Tibial artery (tissue), 4 donors: Measurements from ENCODE around the gene MRPS33.
A peak's percentile ranks its signal among the peaks of the same experiment; 100 is the strongest.

Source experiments
- DNase-seq, 2 donors: peaks; one replicate each; pipeline ENCODE4 v3.0.0-alpha.2; 2019
- H3K27ac ChIP-seq, 2 donors: fragments of 200-600 bp; sonication (generic) in 1 of 2; 1 replicate in 1 of 2; 2 replicates in 1 of 2; pipeline ENCODE4 v1.5.1; 2018 to 2019; ENCODE audit warnings: mild to moderate bottlenecking in 1 of 2
- H3K27me3 ChIP-seq, 2 donors: fragments of 200-600 bp; sonication (generic) in 1 of 2; one replicate each; pipeline versions ENCODE4 v1.5.1 to v1.6.0; 2016 to 2019
- H3K36me3 ChIP-seq, 3 donors: fragments of 200-600 bp; sonication (generic) in 2 of 3; one replicate each; pipeline ENCODE4 v1.5.1; 2016 to 2019; ENCODE audit warnings: mild to moderate bottlenecking in 2 of 3
- H3K4me1 ChIP-seq, 4 donors: fragments of 200-600 bp; sonication (generic) in 2 of 4; 1 replicate in 3 of 4; 2 replicates in 1 of 4; pipeline ENCODE4 v1.5.1; 2016 to 2019
- H3K4me3 ChIP-seq, 2 donors: fragments of 200-600 bp; sonication (generic) in 1 of 2; 1 replicate in 1 of 2; 2 replicates in 1 of 2; pipeline ENCODE4 v1.5.1; 2018 to 2019; ENCODE audit warnings: mild to moderate bottlenecking in 2 of 2
- H3K9me3 ChIP-seq, 3 donors: fragments of 200-600 bp; sonication (generic) in 1 of 3; one replicate each; pipeline ENCODE4 v1.5.1; 2016 to 2019
- CTCF ChIP-seq, 2 experiments: fragments of 200-600 bp in 1 of 2; fragments of 450-650 bp in 1 of 2; IDR thresholded peaks; one replicate each; pipeline ENCODE4 v1.5.1; 2017 to 2019; ENCODE audit warnings: antibody characterized with exemption in 2 of 2, mild to moderate bottlenecking in 1 of 2, moderate library complexity in 1 of 2
- intact Hi-C: fragments of 100-400 bp; cut with DNase I; formaldehyde crosslinking; loops from one replicate; pipeline ENCODE4 v1.15.0; 2023; ENCODE audit warnings: low total_unique reads

Gene MRPS33

DNA sequence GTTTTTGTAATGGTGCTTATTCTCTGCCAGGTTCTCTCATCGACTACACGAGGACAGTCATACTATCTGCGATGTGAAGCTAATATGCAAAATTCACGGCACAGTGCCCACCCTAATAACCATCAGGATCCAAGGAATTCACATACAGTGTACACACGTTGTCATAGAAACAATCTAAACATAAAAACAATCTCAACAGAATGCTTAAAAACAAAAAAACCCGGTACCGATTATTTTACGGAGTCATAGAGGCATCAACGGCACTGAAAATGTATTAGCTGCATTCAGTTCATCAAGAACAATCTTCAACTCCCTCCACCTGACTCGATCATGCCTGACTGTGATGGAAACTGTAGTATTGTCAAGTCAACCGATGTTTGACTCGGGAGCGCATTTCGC, 628 bp downstream of the MRPS33 start:
- H3K27me3 ChIP-seq, result no peaks in the 10 kb centered on the region
- intact Hi-C loops, result loop anchor here (5.0 to 10.0 kb wide), 3 partner anchors 89 to 342 kb away; partner anchors contain the start of genes ADCK2 and BRAF
- no peak for TF ChIP-seq CTCF (IDR thresholded peaks at IDR 0.05)
- H3K4me3 ChIP-seq, result peak overlapping the region; percentile 60 to 68
- DNase-seq, result no peak
- peaks cover 0 to 5% (median 0%) of the 10 kb centered on the region in 3 donors for H3K9me3 ChIP-seq
- peaks cover 0 to 13% (median 7%) of the 10 kb centered on the region in 4 donors for H3K4me1 ChIP-seq
- H3K36me3 ChIP-seq, result peaks cover 0 to 14% (median 0%) of the 10 kb centered on the region in 3 donors
- peak overlapping the region; percentile 76 to 83 for H3K27ac ChIP-seq

- Histone ChIP-seq H3K27me3 (no peaks in the 10 kb centered on the region), H3K9me3 (peaks cover 0 to 5% (median 0%) of the 10 kb centered on the region in 3 donors), H3K4me3 (no peak overlapping the region), H3K4me1 (peaks cover 0 to 13% (median 7%) of the 10 kb centered on the region in 4 donors), H3K36me3 (peaks cover 0 to 19% (median 0%) of the 10 kb centered on the region in 3 donors), H3K27ac (no peak overlapping the region)
- TF ChIP-seq CTCF (IDR thresholded peaks at IDR 0.05), result no peak
- intact Hi-C loops, result loop anchor here (5.0 to 10.0 kb wide), 3 partner anchors 89 to 341 kb away; partner anchors contain the start of genes ADCK2 and BRAF
- no peak for DNase-seq
These were observed 1.4 kb downstream of the MRPS33 start for GRCh38 chr7:141013345-141013715.

GRCh38 chr7:141012696-141013344, 1.9 kb downstream of the MRPS33 start:
- H3K27ac ChIP-seq, result no peak overlapping the region

DNA sequence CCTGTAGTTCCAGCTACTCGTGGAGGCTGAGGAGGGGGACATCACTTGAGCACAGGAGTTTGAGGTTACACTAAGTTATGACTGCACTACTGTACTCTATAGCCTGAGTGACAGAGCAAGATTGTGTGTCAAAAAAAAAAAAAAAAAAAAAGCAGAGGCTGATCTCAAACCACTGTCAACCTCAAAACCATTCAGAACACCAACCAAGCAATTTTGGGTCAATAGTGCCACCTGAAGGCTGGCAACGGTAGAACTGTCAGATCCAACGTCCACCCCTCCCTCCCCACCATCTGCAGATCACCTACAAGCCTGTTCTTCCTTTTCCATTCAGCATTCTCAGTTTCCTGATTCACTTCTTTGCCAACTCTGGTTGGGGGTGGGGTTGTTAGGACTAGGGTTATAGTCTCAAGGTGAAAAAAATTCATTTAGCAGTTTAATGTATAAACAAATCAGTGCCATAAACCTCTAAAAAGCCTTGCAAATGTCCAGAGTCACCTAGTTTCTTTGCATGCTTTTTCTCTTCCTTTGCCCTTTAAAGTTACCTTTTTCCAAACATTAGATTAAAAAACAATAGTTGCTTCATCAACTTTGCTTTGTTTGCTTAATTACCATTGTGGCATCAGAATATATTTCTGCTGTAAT, 2.6 kb downstream of the MRPS33 start:
- Histone ChIP-seq H3K9me3 (peaks cover 0 to 5% (median 0%) of the 10 kb centered on the region in 3 donors), H3K36me3 (peaks cover 0 to 25% (median 7%) of the 10 kb centered on the region in 3 donors), H3K4me3 (no peak overlapping the region), H3K27ac (no peak overlapping the region), H3K27me3 (no peaks in the 10 kb centered on the region), H3K4me1 (peaks cover 0 to 13% (median 7%) of the 10 kb centered on the region in 4 donors)
- DNase-seq, result peak in 1 of 2 donors; percentile 24
- intact Hi-C loops, result loop anchor here (5.0 to 10.0 kb wide), 3 partner anchors 87 to 340 kb away; partner anchors contain the start of genes ADCK2 and BRAF
- TF ChIP-seq CTCF (IDR thresholded peaks at IDR 0.05), result peak; percentile 38 to 53

More at GRCh38 chr7:141012696-141013344, 1.9 kb downstream of the MRPS33 start:
- no peaks in the 10 kb centered on the region for H3K27me3 ChIP-seq
- no peak overlapping the region for H3K4me3 ChIP-seq
- peaks cover 0 to 19% (median under 1%) of the 10 kb centered on the region in 3 donors for H3K36me3 ChIP-seq
- H3K4me1 ChIP-seq, result peaks cover 0 to 13% (median 7%) of the 10 kb centered on the region in 4 donors
- no peak for TF ChIP-seq CTCF (IDR thresholded peaks at IDR 0.05)
- DNase-seq, result no peak
- peaks cover 0 to 5% (median 0%) of the 10 kb centered on the region in 3 donors for H3K9me3 ChIP-seq
- intact Hi-C loops, result loop anchor here (5.0 to 10.0 kb wide), 3 partner anchors 88 to 341 kb away; partner anchors contain the start of genes ADCK2 and BRAF

GRCh38 chr7:141011443-141011842, 3.3 kb downstream of the MRPS33 start:
- no peak for DNase-seq
- Histone ChIP-seq H3K36me3 (peaks cover 0 to 32% (median 14%) of the 10 kb centered on the region in 3 donors), H3K9me3 (peaks cover 0 to 2% (median 0%) of the 10 kb centered on the region in 3 donors), H3K27me3 (no peaks in the 10 kb centered on the region), H3K27ac (no peak overlapping the region), H3K4me1 (peaks cover 0 to 13% (median 7%) of the 10 kb centered on the region in 4 donors), H3K4me3 (no peak overlapping the region)
- intact Hi-C loops, result loop anchor here (5.0 to 10.0 kb wide), 3 partner anchors 87 to 339 kb away; partner anchors contain the start of genes ADCK2 and BRAF
- TF ChIP-seq CTCF (IDR thresholded peaks at IDR 0.05), result no peak
